GM19035 (cell line): ENCODE data around the gene ENTR1.

Experiments
- ATAC-seq: cut with Tn5 transposase; IDR thresholded peaks from one replicate; pipeline ENCODE4 v1.9.1; 2021; ENCODE audit not compliant: unreplicated experiment

Gene ENTR1

DNA sequence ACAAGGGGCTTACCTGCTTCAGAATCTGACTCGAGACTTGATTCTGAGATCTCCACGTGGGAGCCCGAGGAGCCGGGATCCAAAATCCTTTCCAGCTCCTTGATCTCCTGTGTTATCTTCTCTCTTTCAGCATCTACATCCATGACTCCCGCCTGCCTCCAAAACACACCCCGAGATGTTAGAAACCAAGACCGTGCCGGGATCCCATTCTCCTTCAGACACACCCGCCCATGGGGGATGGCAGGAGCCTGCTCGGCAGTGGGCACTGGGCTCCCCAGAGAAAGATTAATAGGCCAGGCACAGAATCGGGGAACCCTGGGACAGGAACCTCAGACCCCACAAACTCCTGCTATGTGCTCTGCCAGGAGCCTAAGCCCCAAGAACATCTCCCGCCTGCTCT, 12.1 kb downstream of the ENTR1 start:
- no peak for ATAC-seq

GRCh38 chr9:136397643-136398042, 12.8 kb downstream of the ENTR1 start:
- no peak for ATAC-seq

- ATAC-seq: no peak
These were observed 14.2 kb downstream of the ENTR1 start for GRCh38 chr9:136396219-136396515.

GRCh38 chr9:136395345-136396218, 14.8 kb downstream of the ENTR1 start:
- no peak for ATAC-seq

DNA sequence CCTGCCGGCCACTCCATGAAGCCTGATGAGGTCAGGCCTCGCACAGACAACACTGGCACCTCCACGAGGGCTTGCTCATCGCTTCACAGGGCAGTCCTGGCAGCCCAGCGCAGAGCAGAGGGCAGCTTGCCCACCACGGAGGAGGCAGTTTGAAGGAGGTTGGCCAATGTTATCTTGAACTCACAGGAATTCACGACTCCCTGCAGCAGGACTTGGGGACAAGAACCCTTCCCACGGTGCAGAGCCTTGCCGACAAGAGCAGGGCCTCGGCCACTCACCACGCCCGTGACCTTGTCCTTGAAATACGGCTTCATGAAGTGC, 15.4 kb downstream of the ENTR1 start:
- no peak for ATAC-seq

- ATAC-seq: no peak
These were observed 15.9 kb downstream of the ENTR1 start for GRCh38 chr9:136394312-136395019.

GRCh38 chr9:136393531-136393930, 16.9 kb downstream of the ENTR1 start:
- no peak for ATAC-seq

DNA sequence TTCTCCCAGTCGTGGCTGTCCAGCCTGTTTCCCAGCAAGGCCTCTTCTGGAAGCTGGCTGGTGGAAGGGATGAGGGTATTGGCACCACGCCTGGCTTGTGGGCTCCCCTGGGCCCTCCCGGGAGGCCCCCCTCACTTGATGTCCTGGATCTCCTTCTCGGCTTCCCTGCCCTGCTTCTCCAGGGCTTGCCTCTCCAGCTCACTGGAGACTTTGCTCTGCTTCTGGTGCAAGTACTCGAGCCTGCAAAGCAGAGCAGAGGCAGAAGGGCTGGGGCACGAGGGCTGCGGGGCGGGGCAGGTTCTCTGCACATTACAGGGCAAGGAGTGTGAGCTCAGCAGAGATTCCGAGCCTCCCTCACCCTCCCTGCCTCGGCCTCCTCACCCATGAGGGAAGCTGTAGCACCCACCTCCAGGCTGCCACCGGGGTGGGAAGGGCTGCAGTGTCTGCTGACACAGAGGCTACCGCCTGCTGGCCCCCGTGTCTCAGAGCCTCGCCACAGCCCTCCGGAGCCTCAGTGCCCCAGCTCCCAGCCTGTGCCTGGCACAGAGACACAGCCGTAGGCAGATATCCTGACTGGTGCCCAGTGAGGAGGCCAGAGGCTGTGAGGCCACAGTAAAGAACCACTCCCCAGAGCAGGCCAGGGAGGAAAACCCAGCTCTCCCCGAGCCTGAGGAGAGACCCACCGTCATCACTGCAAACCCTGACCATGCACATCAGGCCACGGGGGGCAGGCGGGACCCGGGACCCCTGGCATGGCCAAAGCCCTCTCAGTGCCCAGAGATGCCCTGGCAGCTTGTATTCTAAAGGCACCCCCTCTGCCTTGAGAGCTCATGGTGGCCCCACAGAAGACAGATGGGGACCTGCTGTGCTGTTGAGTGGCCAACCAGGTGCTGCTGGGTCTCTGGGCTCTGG, 17.6 kb downstream of the ENTR1 start:
- ATAC-seq: no peak

DNA sequence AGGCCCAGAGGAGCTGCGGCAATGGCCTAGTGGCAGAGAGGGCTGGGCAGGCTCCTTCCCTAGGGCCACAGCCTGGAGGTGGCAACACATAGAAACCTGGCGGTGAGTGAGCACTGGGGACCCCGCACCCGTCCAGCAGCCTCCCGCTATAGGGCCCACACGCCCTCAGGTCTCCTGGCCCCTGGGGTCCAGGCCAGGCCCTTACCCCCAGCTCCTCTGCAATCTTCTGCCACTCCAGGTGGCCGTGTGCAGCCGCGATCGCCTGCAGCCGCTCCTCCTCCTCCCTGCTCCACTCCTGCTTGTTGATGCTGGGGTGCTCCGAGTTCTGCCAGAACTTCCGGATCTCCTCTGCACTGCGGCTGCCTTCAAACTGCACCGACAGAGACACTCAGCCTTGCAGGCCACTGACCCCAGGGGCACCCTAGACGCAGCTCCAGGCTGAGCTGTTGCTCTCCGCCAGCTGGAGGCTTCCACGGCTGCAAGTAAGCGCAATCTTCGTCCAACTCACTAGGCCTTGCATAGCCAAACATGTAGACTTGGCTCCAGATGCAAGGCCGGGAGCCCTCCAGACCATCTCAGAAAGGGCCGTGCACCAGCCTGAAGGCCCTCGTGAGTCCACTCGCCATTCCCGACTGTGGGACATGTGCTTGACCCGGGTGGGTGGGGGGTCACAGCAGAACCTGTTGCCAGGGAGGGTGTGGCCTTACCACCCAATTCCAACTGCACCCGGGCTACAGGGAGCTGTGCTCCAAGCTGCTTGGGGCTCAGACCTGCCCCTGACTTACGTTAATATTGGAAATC, 18.5 kb downstream of the ENTR1 start:
- ATAC-seq: no peak

- ATAC-seq: no peak
These were observed 21.0 kb downstream of the ENTR1 start for GRCh38 chr9:136389396-136389795.

DNA sequence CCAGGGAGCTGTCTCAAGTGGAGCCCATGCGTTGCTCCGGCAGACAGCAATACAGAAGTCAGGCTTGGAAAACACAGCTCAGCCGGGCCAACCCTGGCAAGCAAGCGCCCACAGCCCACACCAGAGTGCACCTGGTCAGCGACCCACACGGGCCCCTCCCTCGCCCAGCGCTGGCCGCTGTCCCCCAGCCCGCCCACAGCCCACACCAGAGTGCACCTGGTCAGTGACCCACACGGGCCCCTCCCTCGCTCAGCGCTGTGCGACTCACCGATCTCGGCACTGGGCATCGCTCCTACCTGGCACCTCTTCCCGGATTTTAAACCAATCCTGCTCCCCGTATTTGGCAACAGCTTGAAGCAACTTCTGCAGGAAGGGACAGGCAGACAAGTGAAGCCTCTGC, 23.2 kb downstream of the ENTR1 start:
- ATAC-seq: no peak

DNA sequence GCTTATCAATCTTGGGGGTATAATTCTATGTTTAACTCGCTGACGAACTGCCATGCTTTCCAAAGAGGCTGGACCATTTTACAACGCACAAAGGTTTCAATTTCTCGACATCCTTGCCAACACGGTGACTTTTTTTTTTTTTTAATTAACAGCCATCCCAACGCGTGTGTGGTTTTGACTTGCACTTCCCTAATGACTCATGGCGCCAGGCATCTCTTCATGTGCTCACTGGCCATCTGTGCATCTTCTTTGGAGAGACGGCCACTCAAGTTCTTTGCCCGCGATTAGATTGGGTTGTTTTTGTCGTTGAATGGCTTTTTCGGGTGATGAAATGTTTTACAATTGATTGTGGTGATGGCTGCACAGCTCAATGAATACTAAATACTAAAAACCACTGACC, 24.4 kb downstream of the ENTR1 start:
- no peak for ATAC-seq

- no peak for ATAC-seq
These were observed 25.4 kb downstream of the ENTR1 start for GRCh38 chr9:136385015-136385414.

- no peak for ATAC-seq
These were observed 27.0 kb downstream of the ENTR1 start for GRCh38 chr9:136383436-136383835.

DNA sequence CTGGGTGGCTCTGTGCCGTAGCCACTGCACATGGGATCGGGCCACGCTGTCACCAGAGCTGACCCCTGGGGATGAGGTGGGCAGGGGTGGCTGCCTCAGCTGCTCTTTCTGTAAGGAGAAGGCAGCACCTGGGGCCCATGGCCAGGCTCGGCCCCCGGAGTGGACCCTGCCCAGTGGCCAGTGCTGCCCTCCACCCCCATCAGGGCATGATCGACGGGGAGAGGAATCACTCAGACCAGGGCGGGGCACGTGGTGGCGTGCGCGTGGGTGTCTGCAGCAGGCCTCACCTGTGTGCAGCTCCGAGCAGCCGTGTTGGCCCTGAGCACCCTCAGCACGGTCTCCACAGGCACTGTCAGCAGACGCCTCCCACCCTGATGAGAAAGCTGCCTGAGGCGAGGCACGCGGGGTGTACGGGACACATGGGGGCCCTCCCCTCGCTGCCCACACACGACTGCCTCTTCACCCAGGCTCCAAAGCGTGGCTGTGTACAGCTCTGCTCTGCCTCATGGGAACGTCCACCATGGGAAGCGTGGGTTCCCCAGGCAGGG, 28.4 kb downstream of the ENTR1 start:
- ATAC-seq: no peak

DNA sequence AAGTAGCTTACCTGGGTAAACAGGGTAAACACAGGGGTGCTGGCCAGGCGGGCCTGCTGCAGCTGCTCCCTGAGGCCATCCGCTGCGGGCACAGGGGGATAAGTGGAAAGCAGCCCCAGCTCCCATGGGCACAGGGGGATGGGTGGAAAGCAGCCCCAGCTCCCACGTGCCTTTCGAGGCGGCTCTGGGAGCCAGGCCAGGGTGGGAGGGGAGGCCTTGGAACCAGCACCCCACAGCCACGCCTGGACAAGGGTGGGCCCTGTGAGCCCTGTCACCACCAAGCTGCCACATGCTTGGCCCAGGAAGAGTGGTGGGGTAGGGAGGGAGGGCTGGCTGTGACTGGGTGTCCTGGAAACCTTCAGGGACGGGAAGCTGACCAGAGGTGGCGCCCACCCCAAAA, 29.1 kb downstream of the ENTR1 start:
- no peak for ATAC-seq

GRCh38 chr9:136380381-136380780, 30.0 kb downstream of the ENTR1 start:
- ATAC-seq: no peak

- ATAC-seq: no peak
These were observed 30.5 kb downstream of the ENTR1 start for GRCh38 chr9:136379891-136380290.

DNA sequence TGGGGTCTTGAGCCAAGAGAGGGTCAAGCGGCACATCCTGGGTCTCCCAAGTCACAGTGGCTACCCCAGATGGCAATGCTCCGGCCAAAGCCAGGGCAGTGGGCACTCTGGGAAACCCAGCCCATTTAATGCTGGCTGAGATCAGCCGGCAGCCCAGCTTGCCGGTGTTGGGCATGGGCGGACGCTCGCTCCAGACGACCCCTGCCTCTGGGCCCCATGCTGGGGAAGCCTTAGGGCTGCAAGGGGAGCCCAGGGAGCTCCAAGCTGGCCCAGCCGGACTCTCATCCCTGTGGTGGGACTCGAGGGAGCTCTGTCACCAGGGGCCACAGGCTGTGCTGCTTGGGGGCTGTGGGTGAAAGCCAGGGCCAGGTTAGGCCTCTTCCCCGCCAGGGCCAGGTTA, 31.0 kb downstream of the ENTR1 start:
- no peak for ATAC-seq

GRCh38 chr9:136379003-136379287, 31.5 kb downstream of the ENTR1 start:
- ATAC-seq: no peak
